K562 (cell line): ENCODE data around the gene MEIS2. TPM values are rescaled to one million over a fixed set of nuclear protein-coding genes. Genes with fewer than 3 reads are reported as not detected.

Experiments used
- AFF1 ChIP-seq, 2 experiments: fragments of 450-650 bp; IDR thresholded peaks; 2 replicates each; pipeline ENCODE4 v1.6.1; 2018; ENCODE audit warnings: mild to moderate bottlenecking in 2 of 2, low read depth in 1 of 2; ENCODE audit not compliant: partially characterized antibody in 2 of 2
- ATF1 ChIP-seq, 2 experiments: fragments of 450-650 bp in 1 of 2; IDR thresholded peaks; 2 replicates each; pipeline ENCODE4 v1.6.1; 2016; ENCODE audit warnings: missing compliant biosample characterization in 1 of 2, missing genetic modification characterization in 1 of 2
- ATF7 ChIP-seq: fragments of 450-650 bp; IDR thresholded peaks from 2 replicates; pipeline ENCODE4 v1.7.1; 2014; ENCODE audit warnings: mild to moderate bottlenecking, moderate library complexity
- CCAR2 ChIP-seq: fragments of 200-400 bp; formaldehyde crosslinking; IDR thresholded peaks from 2 replicates; pipeline ENCODE4 v1.6.1; 2017; ENCODE audit warnings: mild to moderate bottlenecking, low read depth, low read length
- CREM ChIP-seq: IDR thresholded peaks from 2 replicates; pipeline ENCODE4 v1.6.1; 2014; ENCODE audit warnings: antibody characterized with exemption, low read depth
- CXXC5 ChIP-seq: fragments of 250-450 bp; sonication (Bioruptor Pico); IDR thresholded peaks from 2 replicates; pipeline ENCODE4 v1.8.0; 2022; ENCODE audit warnings: inconsistent platforms, mild to moderate bottlenecking, moderate library complexity
- ELF2 ChIP-seq: fragments of 250-450 bp; sonication (Bioruptor Pico); IDR thresholded peaks from 2 replicates; pipeline ENCODE4 v1.5.0; 2021; ENCODE audit warnings: mild to moderate bottlenecking
- GABPB1 ChIP-seq: sonication (generic); formaldehyde crosslinking; IDR thresholded peaks from 2 replicates; pipeline ENCODE4 v1.8.0; 2022; ENCODE audit warnings: mild to moderate bottlenecking, missing genetic modification reagents
- HMGN3 ChIP-seq: IDR thresholded peaks from 2 replicates; pipeline ENCODE4 v1.6.1; 2011; ENCODE audit warnings: borderline replicate concordance, low read depth, mild to moderate bottlenecking, mixed read lengths, low read length; ENCODE audit not compliant: insufficient read length; ENCODE audit errors: extremely low read depth
- KDM4B ChIP-seq, 2 experiments: fragments of 450-650 bp in 1 of 2; sonication (generic) in 1 of 2; IDR thresholded peaks; 2 replicates each; pipeline ENCODE4 v1.6.1; 2016 to 2017; ENCODE audit warnings: borderline replicate concordance in 2 of 2, antibody characterized with exemption in 1 of 2, low read depth in 1 of 2, mild to moderate bottlenecking in 1 of 2
- MTA2 ChIP-seq: fragments of 450-650 bp; IDR thresholded peaks from 2 replicates; pipeline ENCODE4 v1.6.1; 2016; ENCODE audit warnings: low read depth
- POLR2B ChIP-seq: fragments of 450-650 bp; IDR thresholded peaks from 2 replicates; pipeline ENCODE4 v1.6.1; 2018; ENCODE audit warnings: low read depth; ENCODE audit not compliant: partially characterized antibody
- TAF1 ChIP-seq: IDR thresholded peaks from 2 replicates; pipeline ENCODE4 v1.6.1; 2011; ENCODE audit warnings: mild to moderate bottlenecking, low read length, moderate library complexity; ENCODE audit not compliant: insufficient read depth, control insufficient read depth, severe bottlenecking; ENCODE audit errors: extremely low read depth
- XRCC5 ChIP-seq: fragments of 200-400 bp; formaldehyde crosslinking; IDR thresholded peaks from 2 replicates; pipeline ENCODE4 v1.6.1; 2017; ENCODE audit warnings: low read depth, mild to moderate bottlenecking, low read length
- ZBTB11 ChIP-seq, 3 experiments: fragments of 200-800 bp in 1 of 3; fragments of 250-450 bp in 1 of 3; fragments of 450-650 bp in 1 of 3; sonication (Bioruptor Pico) in 1 of 3; sonication (Bioruptor generic) in 1 of 3; formaldehyde crosslinking in 1 of 3; IDR thresholded peaks; 2 replicates each; pipeline versions ENCODE4 v1.6.1 to v1.8.0; 2016 to 2022; ENCODE audit warnings: mild to moderate bottlenecking in 2 of 3, missing genetic modification characterization in 2 of 3, missing compliant biosample characterization in 1 of 3, moderate library complexity in 1 of 3
- ZBTB26 ChIP-seq: fragments of 450-650 bp; formaldehyde crosslinking; IDR thresholded peaks from 2 replicates; pipeline ENCODE4 v1.4.0; 2022; ENCODE audit warnings: missing genetic modification characterization
- polyA plus RNA-seq, 8 experiments: library from polyadenylated mRNA; depleted of rRNA in 4 of 8; stranded (reverse) in 5 of 8; unstranded in 3 of 8; fragments of >200 nt; fragmentation: Nextera tagmentation in 2 of 8; fragmentation: Illumina TruSeq in 1 of 8; extraction: Ambion mirVana in 2 of 8; extraction: Trizol in 1 of 8; gene quantifications; 2 replicates each; pipeline versions ENCODE4 v1.2.1 to v1.2.3, GENCODE V29; 2011 to 2014; ENCODE audit warnings: inconsistent platforms in 1 of 8, missing spikeins in 1 of 8
- total RNA-seq, 7 experiments: library from RNA; depleted of rRNA in 6 of 7; stranded (reverse); fragments of >200 nt in 6 of 7; fragmentation: Illumina TruSeq in 2 of 7; extraction: Trizol in 2 of 7; gene quantifications; 2 replicates each; pipeline versions ENCODE4 v1.2.1 to v1.2.3, GENCODE V29; 2011 to 2021; ENCODE audit warnings: low replicate concordance in 1 of 7

The MEIS2 gene
- total and polyA plus RNA-seq, 9 of the 15 experiments (the other 6 are each of a cell fraction or from before 2014, with no cell fraction given), result 7.5 to 64.2 (median 22.3) TPM

- TF ChIP-seq KDM4B (IDR thresholded peaks at IDR 0.05; ENCODE audit: borderline replicate concordance in 2 of 2, low read depth in 1 of 2), result peak in 1 of 2 experiments; percentile 37; a peak in 2 of 4 replicates
- TF ChIP-seq AFF1 (IDR thresholded peaks at IDR 0.05; ENCODE audit: low read depth in 1 of 2, partially characterized antibody in 2 of 2), result peak in 1 of 2 experiments; percentile 41
- no peak for TF ChIP-seq ATF1 (CRISPR knock-in tag; IDR thresholded peaks at IDR 0.05)
- TF ChIP-seq ATF1 (tag; IDR thresholded peaks at IDR 0.05), result peak; percentile 57
- peak; percentile 67; the same call in 1 of the 2 replicates for TF ChIP-seq GABPB1 (CRISPR knock-in tag)
- peak; percentile 72 for TF ChIP-seq CXXC5 (CRISPR knock-in tag)
- peak in 1 of 3 experiments; percentile 62; a peak in 2 of 6 replicates for TF ChIP-seq ZBTB11 (CRISPR knock-in tag; IDR thresholded peaks at IDR 0.05)
- peak; percentile 44; the same call in 1 of the 2 replicates for TF ChIP-seq ZBTB26 (CRISPR knock-in tag)
- peak; percentile 66 for TF ChIP-seq CREM
- 0 out of 2 replicates have a peak, but pooled peaks have one; percentile 74 for TF ChIP-seq ATF7
- TF ChIP-seq XRCC5, result 0 out of 2 replicates have a peak, but pooled peaks have one; percentile 21
- TF ChIP-seq MTA2, result 0 out of 2 replicates have a peak, but pooled peaks have one; percentile 29
- peak; percentile 61 for TF ChIP-seq HMGN3
- TF ChIP-seq ELF2, result peak; percentile 88
- no peak for TF ChIP-seq CCAR2
- TF ChIP-seq TAF1, result peak; percentile 89
- peak; percentile 74 for TF ChIP-seq POLR2B
Measured at GRCh38 chr15:37100109-37100965, at the start of gene MEIS2 (continued).
